OCI-LY3 (cell line): ENCODE measurements around the gene LRFN4.

Experiments used
- H2AFZ ChIP-seq: fragments of 200-600, 300-600 bp; shearing (Covaris generic); 2 replicates; pipeline ENCODE4 v1.6.0; 2014; ENCODE audit warnings: antibody characterized with exemption, low read depth, low read length
- H3K27ac ChIP-seq: fragments of 200-600, 300-600 bp; sonication (generic); 2 replicates; pipeline ENCODE4 v1.5.1; 2014; ENCODE audit warnings: mild to moderate bottlenecking, low read length, moderate library complexity, mixed read lengths
- H3K27me3 ChIP-seq: fragments of 200-600, 300-600 bp; sonication (generic); 2 replicates; pipeline ENCODE4 v1.6.1; 2014; ENCODE audit warnings: low read depth, low read length, mixed read lengths
- H3K36me3 ChIP-seq: fragments of 200-600, 300-600 bp; sonication (generic); replicated peaks from 2 replicates; pipeline ENCODE3; 2014; ENCODE audit warnings: low read depth, low read length, mixed read lengths
- H3K4me1 ChIP-seq: fragments of 300-600, 200-600 bp; sonication (generic); 2 replicates; pipeline ENCODE4 v1.6.1; 2014; ENCODE audit warnings: low read length, mixed read lengths
- H3K4me2 ChIP-seq: fragments of 200-600, 300-600 bp; sonication (generic); 2 replicates; pipeline ENCODE4 v1.6.1; 2014; ENCODE audit warnings: low read length, mixed read lengths
- H3K4me3 ChIP-seq: fragments of 300-600, 200-600 bp; sonication (generic); 2 replicates; pipeline ENCODE4 v1.5.1; 2014; ENCODE audit warnings: antibody characterized with exemption, mild to moderate bottlenecking, low read length, moderate library complexity
- H3K79me2 ChIP-seq: fragments of 300-600, 200-600 bp; shearing (Covaris generic); 2 replicates; pipeline ENCODE4 v1.6.1; 2014; ENCODE audit warnings: mild to moderate bottlenecking, low read length, mixed read lengths
- H3K9ac ChIP-seq: fragments of 300-600, 200-600 bp; shearing (Covaris generic); 2 replicates; pipeline ENCODE4 v1.6.0; 2014; ENCODE audit warnings: mild to moderate bottlenecking, low read length, moderate library complexity
- H3K9me3 ChIP-seq: fragments of 200-600, 300-600 bp; shearing (Covaris generic); 2 replicates; pipeline ENCODE4 v1.6.1; 2014; ENCODE audit warnings: low read length, mixed read lengths; ENCODE audit not compliant: insufficient read depth
- H4K20me1 ChIP-seq: fragments of 200-600, 300-600 bp; sonication (generic); 2 replicates; pipeline ENCODE4 v1.6.1; 2016; ENCODE audit warnings: low read length, mixed read lengths; ENCODE audit not compliant: insufficient read depth
- CTCF ChIP-seq: fragments of 200-600, 300-600 bp; sonication (generic); IDR thresholded peaks from 2 replicates; pipeline ENCODE4 v1.5.1; 2014; ENCODE audit warnings: antibody characterized with exemption, low read length, low read depth
- EZH2phosphoT487 ChIP-seq: fragments of 200-600 bp; shearing (Covaris generic); IDR thresholded peaks from 2 replicates; pipeline ENCODE4 v1.6.1; 2018; ENCODE audit warnings: antibody characterized with exemption, mixed run types, low read depth

Gene LRFN4

GRCh38 chr11:66861774-66862558 lies 5.1 kb downstream of the LRFN4 start:
- Histone ChIP-seq H3K27me3 (no peaks in the 10 kb centered on the region), H3K27ac (no peak overlapping the region), H3K4me2 (no peak overlapping the region), H4K20me1 (no peaks in the 10 kb centered on the region), H3K4me3 (no peak overlapping the region), H3K9ac (no peak overlapping the region), H3K4me1 (peaks cover 12% of the 10 kb centered on the region), H2AFZ (no peak overlapping the region), H3K79me2 (peaks cover 8% of the 10 kb centered on the region), H3K36me3 (peaks cover 4% of the 10 kb centered on the region), H3K9me3 (no peaks in the 10 kb centered on the region)
- TF ChIP-seq EZH2phosphoT487 (no peak), CTCF (no peak)

GRCh38 chr11:66862559-66863037 lies 5.7 kb downstream of the LRFN4 start:
- no peaks in the 10 kb centered on the region for H4K20me1 ChIP-seq
- no peak overlapping the region for H3K4me3 ChIP-seq
- H2AFZ ChIP-seq = no peak overlapping the region
- H3K79me2 ChIP-seq = peaks cover 4% of the 10 kb centered on the region
- H3K4me1 ChIP-seq = peaks cover 13% of the 10 kb centered on the region
- no peak overlapping the region for H3K4me2 ChIP-seq
- no peaks in the 10 kb centered on the region for H3K27me3 ChIP-seq
- H3K27ac ChIP-seq = no peak overlapping the region
- H3K36me3 ChIP-seq = peaks cover 4% of the 10 kb centered on the region
- H3K9me3 ChIP-seq = no peaks in the 10 kb centered on the region
- TF ChIP-seq CTCF (no peak), EZH2phosphoT487 (no peak)
- no peak overlapping the region for H3K9ac ChIP-seq

- H3K79me2 ChIP-seq = no peaks in the 10 kb centered on the region
- H3K4me2 ChIP-seq = no peak overlapping the region
- no peak for TF ChIP-seq CTCF
- TF ChIP-seq EZH2phosphoT487 = no peak
- H3K9ac ChIP-seq = no peak overlapping the region
- H3K36me3 ChIP-seq = peaks cover 2% of the 10 kb centered on the region
- H3K9me3 ChIP-seq = no peaks in the 10 kb centered on the region
- H2AFZ ChIP-seq = no peak overlapping the region
- H3K27me3 ChIP-seq = no peaks in the 10 kb centered on the region
- no peak overlapping the region for H3K4me3 ChIP-seq
- H3K27ac ChIP-seq = no peak overlapping the region
- H4K20me1 ChIP-seq = no peaks in the 10 kb centered on the region
- peaks cover 15% of the 10 kb centered on the region for H3K4me1 ChIP-seq
Observed at GRCh38 chr11:66863428-66864125, 6.7 kb downstream of the LRFN4 start.

- no peaks in the 10 kb centered on the region for H3K36me3 ChIP-seq
- no peak overlapping the region for H3K27ac ChIP-seq
Observed at GRCh38 chr11:66864172-66864901, 7.5 kb downstream of the LRFN4 start.

More at GRCh38 chr11:66864172-66864901, 7.5 kb downstream of the LRFN4 start:
- H3K4me3 ChIP-seq = peak overlapping the region; percentile 39
- peaks cover 21% of the 10 kb centered on the region for H3K4me1 ChIP-seq
- no peaks in the 10 kb centered on the region for H4K20me1 ChIP-seq
- H3K9me3 ChIP-seq = no peaks in the 10 kb centered on the region
- H3K9ac ChIP-seq = no peak overlapping the region
- no peaks in the 10 kb centered on the region for H3K27me3 ChIP-seq
- no peaks in the 10 kb centered on the region for H3K79me2 ChIP-seq
- H2AFZ ChIP-seq = peak overlapping the region; percentile 48
- TF ChIP-seq CTCF = no peak
- TF ChIP-seq EZH2phosphoT487 = no peak
- peak overlapping the region; percentile 57 for H3K4me2 ChIP-seq
